ENCODE measurements around the gene ZFX.

GRCh38 chrX:24156177-24156576 lies 6.6 kb downstream of the ZFX start:
- no peak for TF ChIP-seq EZH2 (IDR thresholded peaks at IDR 0.05; ENCODE audit: low read length, missing control alignments)
- TF ChIP-seq CTCF (conservative IDR thresholded peaks at IDR 0.05 in 1 of 2, IDR thresholded peaks at IDR 0.05 in 1 of 2; ENCODE audit: low read depth in 1 of 2, low read length in 2 of 2) = no peak
